OCI-LY3 (cell line): ENCODE measurements around the gene TIAL1.

ENCODE experiments used
- EZH2phosphoT487 ChIP-seq: fragments of 200-600 bp; shearing (Covaris generic); IDR thresholded peaks from 2 replicates; pipeline ENCODE4 v1.6.1; 2018; ENCODE audit warnings: antibody characterized with exemption, mixed run types, low read depth
- TF ChIP-seq, protein P1 (sequence below): fragments of 200-600, 300-600 bp; sonication (generic); IDR thresholded peaks from 2 replicates; pipeline ENCODE4 v1.5.1; 2014; ENCODE audit warnings: antibody characterized with exemption, low read length, low read depth

DNA sequence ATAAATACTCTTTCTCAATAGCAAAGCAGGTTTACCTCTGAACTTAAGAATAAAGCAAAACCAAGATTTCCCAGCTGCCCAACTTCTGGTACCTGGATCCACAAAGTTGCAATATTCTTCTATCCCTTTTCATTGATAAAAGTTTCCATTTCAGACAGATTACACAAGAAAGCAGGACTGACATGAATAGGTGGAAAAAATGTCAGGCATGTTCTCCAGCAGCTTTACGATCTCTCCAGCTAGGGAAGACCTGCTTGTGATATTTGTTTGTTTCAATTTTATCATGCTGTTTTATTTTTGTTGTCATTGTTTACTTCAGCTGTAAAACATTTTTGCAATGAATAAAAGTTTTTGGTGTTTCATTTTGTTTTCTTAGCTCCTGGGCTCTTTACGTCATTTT lies 63.3 kb downstream of the TIAL1 start:
- TF ChIP-seq, protein P1, sequence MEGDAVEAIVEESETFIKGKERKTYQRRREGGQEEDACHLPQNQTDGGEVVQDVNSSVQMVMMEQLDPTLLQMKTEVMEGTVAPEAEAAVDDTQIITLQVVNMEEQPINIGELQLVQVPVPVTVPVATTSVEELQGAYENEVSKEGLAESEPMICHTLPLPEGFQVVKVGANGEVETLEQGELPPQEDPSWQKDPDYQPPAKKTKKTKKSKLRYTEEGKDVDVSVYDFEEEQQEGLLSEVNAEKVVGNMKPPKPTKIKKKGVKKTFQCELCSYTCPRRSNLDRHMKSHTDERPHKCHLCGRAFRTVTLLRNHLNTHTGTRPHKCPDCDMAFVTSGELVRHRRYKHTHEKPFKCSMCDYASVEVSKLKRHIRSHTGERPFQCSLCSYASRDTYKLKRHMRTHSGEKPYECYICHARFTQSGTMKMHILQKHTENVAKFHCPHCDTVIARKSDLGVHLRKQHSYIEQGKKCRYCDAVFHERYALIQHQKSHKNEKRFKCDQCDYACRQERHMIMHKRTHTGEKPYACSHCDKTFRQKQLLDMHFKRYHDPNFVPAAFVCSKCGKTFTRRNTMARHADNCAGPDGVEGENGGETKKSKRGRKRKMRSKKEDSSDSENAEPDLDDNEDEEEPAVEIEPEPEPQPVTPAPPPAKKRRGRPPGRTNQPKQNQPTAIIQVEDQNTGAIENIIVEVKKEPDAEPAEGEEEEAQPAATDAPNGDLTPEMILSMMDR, result no peak
- no peak for TF ChIP-seq EZH2phosphoT487
